H7 (cell line): ENCODE measurements around the gene TSC22D3. TPM values are rescaled to one million over a fixed set of nuclear protein-coding genes. Genes with fewer than 3 reads are reported as not detected.

ENCODE experiments used
- DNase-seq: peaks from one replicate; pipeline ENCODE4 v3.0.0; 2012
- H3K27me3 ChIP-seq: 2 replicates; pipeline ENCODE4 v1.6.0; 2011; ENCODE audit warnings: mild to moderate bottlenecking, low read length; ENCODE audit not compliant: control insufficient read depth, insufficient read depth
- H3K36me3 ChIP-seq: replicated peaks from 2 replicates; pipeline ENCODE4 v1.5.1; 2011; ENCODE audit warnings: low read length; ENCODE audit not compliant: control insufficient read depth, insufficient read depth
- H3K4me3 ChIP-seq: 2 replicates; pipeline ENCODE4 v1.5.1; 2011; ENCODE audit warnings: low read depth, mild to moderate bottlenecking, control low read depth, low read length, moderate library complexity; ENCODE audit not compliant: insufficient read depth
- total RNA-seq: library from RNA; depleted of rRNA; stranded (reverse); fragments of >200 nt; shearing (Covaris generic); gene quantifications from 2 replicates; pipeline ENCODE4 v1.2.3, GENCODE V29; 2014

TSC22D3 gene
- total RNA-seq, 1 experiment from 2014 or later: 55.0 TPM

- Histone ChIP-seq H3K36me3 (peaks cover 9% of the 10 kb centered on the region), H3K4me3 (peak overlapping the region; percentile 53), H3K27me3 (no peaks in the 10 kb centered on the region; the same call in 1 of the 2 replicates)
- no peak for DNase-seq
Observed at GRCh38 chrX:107715331-107716117, 60.1 kb downstream of the TSC22D3 start.

GRCh38 chrX:107714206-107714891 lies 61.2 kb downstream of the TSC22D3 start:
- Histone ChIP-seq H3K4me3 (no peak overlapping the region), H3K27me3 (no peaks in the 10 kb centered on the region), H3K36me3 (peaks cover 9% of the 10 kb centered on the region)
- DNase-seq: no peak

- Histone ChIP-seq H3K27me3 (no peaks in the 10 kb centered on the region), H3K4me3 (no peak overlapping the region), H3K36me3 (peaks cover 9% of the 10 kb centered on the region)
- DNase-seq: no peak
Observed at GRCh38 chrX:107713543-107714205, 61.9 kb downstream of the TSC22D3 start.

- Histone ChIP-seq H3K4me3 (no peak overlapping the region), H3K36me3 (peaks cover 9% of the 10 kb centered on the region), H3K27me3 (no peaks in the 10 kb centered on the region)
- DNase-seq: no peak
Observed at GRCh38 chrX:107713203-107713542, 62.4 kb downstream of the TSC22D3 start.

- Histone ChIP-seq H3K36me3 (peaks cover 9% of the 10 kb centered on the region), H3K27me3 (no peaks in the 10 kb centered on the region), H3K4me3 (no peak overlapping the region)
- DNase-seq: no peak
Observed at GRCh38 chrX:107712231-107713202, 63.1 kb downstream of the TSC22D3 start.

GRCh38 chrX:107711521-107712181 lies 63.9 kb downstream of the TSC22D3 start:
- H3K27me3 ChIP-seq: no peaks in the 10 kb centered on the region
- no peak for DNase-seq
- no peak overlapping the region for H3K4me3 ChIP-seq
- H3K36me3 ChIP-seq: peaks cover 9% of the 10 kb centered on the region

GRCh38 chrX:107710617-107711391 lies 64.8 kb downstream of the TSC22D3 start:
- Histone ChIP-seq H3K27me3 (no peaks in the 10 kb centered on the region), H3K36me3 (peaks cover 9% of the 10 kb centered on the region), H3K4me3 (no peak overlapping the region)
- DNase-seq: peak; percentile 44

GRCh38 chrX:107709266-107709806 lies 66.3 kb downstream of the TSC22D3 start:
- no peaks in the 10 kb centered on the region for H3K27me3 ChIP-seq
- H3K36me3 ChIP-seq: peaks cover 6% of the 10 kb centered on the region
- H3K4me3 ChIP-seq: no peak overlapping the region
- no peak for DNase-seq

- H3K27me3 ChIP-seq: no peaks in the 10 kb centered on the region
- H3K36me3 ChIP-seq: peaks cover under 1% of the 10 kb centered on the region
- no peak for DNase-seq
- no peak overlapping the region for H3K4me3 ChIP-seq
Observed at GRCh38 chrX:107708762-107709161, 66.8 kb downstream of the TSC22D3 start.

GRCh38 chrX:107707866-107708265 lies 67.7 kb downstream of the TSC22D3 start:
- Histone ChIP-seq H3K27me3 (no peaks in the 10 kb centered on the region), H3K4me3 (no peak overlapping the region)
- no peak for DNase-seq

GRCh38 chrX:107706309-107706708 lies 69.3 kb downstream of the TSC22D3 start:
- no peaks in the 10 kb centered on the region for H3K27me3 ChIP-seq
- DNase-seq: no peak
- no peak overlapping the region for H3K4me3 ChIP-seq
- H3K36me3 ChIP-seq: no peaks in the 10 kb centered on the region

More at GRCh38 chrX:107707866-107708265, 67.7 kb downstream of the TSC22D3 start:
- H3K36me3 ChIP-seq: no peaks in the 10 kb centered on the region

GRCh38 chrX:107704587-107704986 lies 71.0 kb downstream of the TSC22D3 start:
- no peak for DNase-seq
- Histone ChIP-seq H3K36me3 (no peaks in the 10 kb centered on the region), H3K27me3 (no peaks in the 10 kb centered on the region), H3K4me3 (no peak overlapping the region)

- H3K4me3 ChIP-seq: no peak overlapping the region
- H3K36me3 ChIP-seq: no peaks in the 10 kb centered on the region
- no peak for DNase-seq
- H3K27me3 ChIP-seq: no peaks in the 10 kb centered on the region
Observed at GRCh38 chrX:107704181-107704580, 71.4 kb downstream of the TSC22D3 start.
